ENCODE measurements around the gene MARCHF7. TPM values are rescaled to one million over a fixed set of nuclear protein-coding genes. Genes with fewer than 3 reads are reported as not detected.
"Not testable (repeated sequence)": the region's sequence is repeated elsewhere in the genome, so short reads cannot be mapped to it uniquely, and the experiment has no call there.

Gene MARCHF7
- total and polyA plus RNA-seq, 2 donors, result 80.1 to 118 TPM

DNA sequence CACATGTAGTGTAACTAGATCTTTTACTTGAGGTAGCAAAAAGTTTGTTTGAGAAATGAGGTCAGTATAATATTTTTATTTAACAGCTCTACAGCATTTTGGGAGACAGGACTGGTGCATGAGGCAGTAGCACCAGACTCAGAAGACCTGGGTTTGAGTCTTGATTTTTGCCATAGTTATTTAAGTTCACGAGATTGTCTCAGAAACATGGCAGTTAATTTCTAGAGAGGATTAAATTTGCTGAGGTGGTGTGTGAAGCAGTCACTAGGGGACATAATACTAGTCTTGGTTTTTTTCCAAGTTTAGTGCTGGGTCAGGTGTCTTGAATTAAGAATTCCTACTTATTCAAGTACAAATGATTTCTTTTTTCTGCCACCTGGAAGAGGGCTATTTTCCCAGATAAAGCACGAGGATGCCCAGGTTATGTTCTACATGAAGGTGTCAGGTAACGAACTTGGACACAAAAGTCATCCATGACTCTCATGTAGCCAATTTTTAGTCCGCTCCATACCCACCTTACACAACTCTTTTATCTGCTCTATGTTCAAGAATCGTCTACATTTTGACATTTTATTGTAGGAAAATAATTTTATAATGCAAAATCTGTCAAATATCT lies 1.4 kb downstream of the MARCHF7 start:
- Histone ChIP-seq H3K27ac (ENCODE audit: low read depth in 1 of 2, low read length in 1 of 2) (peak overlapping the region in 1 of 2 donors; percentile 100), H3K36me3 (ENCODE audit: control insufficient read depth in 2 of 2, insufficient read depth in 2 of 2, low read length in 1 of 2) (peaks cover 8 to 39% of the 10 kb centered on the region in 2 donors), H3K4me1 (ENCODE audit: control insufficient read depth in 2 of 2, insufficient read depth in 2 of 2, low read length in 2 of 2) (peaks cover 9 to 14% of the 10 kb centered on the region in 2 donors), H3K9me3 (ENCODE audit: control insufficient read depth in 2 of 2, insufficient read depth in 1 of 2, low read length in 1 of 2) (no peaks in the 10 kb centered on the region), H3K4me3 (ENCODE audit: low read length in 2 of 2) (peak overlapping the region; percentile 59 to 99), H3K27me3 (ENCODE audit: control insufficient read depth in 2 of 2, insufficient read depth in 1 of 2, low read length in 1 of 2) (no peaks in the 10 kb centered on the region)
- DNase-seq (ENCODE audit: low read depth in 6 of 9, low spot score in 9 of 9), result peak in 5 of 9 donors; percentile 10 to 42 (median 16)
- 52% methylated on average over 5 of the region's 5 CpGs for WGBS

DNA sequence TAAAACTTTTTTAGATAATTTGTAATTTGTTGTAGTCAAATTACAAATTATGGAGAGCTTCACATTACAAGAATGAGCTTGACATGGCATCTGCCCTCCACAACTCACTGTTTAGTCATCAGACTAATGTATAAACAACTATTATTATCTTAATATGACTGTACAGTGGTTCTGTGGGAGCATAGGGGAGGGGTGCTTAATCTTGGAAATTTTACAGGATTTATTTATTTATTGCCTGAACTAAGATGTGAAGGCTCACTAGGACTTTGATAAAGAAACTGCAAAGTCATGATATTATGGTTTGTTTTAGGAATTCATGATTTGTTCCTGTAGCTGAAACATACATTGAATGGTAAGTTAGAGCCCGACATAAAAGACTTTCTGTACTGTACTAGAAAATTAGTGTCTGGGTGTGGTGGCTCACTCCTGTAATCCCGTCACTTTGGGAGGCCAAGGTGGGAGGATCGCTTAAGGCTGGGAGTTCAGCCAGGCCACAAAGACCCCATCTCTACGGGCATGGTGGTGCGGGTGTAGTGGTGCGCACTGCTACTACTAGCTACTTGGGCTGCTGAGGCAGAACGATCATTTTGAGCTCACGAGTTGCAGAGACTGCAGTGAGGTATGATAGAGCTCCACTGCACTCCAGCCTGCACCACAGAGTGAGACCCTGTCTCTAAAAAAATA lies 2.1 kb downstream of the MARCHF7 start:
- WGBS, result 85% methylated on average over 8 of the region's 8 CpGs
- Histone ChIP-seq H3K4me3 (ENCODE audit: low read length in 2 of 2) (peak overlapping the region in 1 of 2 donors; percentile 59), H3K9me3 (ENCODE audit: control insufficient read depth in 2 of 2, insufficient read depth in 1 of 2, low read length in 1 of 2) (no peaks in the 10 kb centered on the region), H3K27ac (ENCODE audit: low read depth in 1 of 2, low read length in 1 of 2) (no peak overlapping the region), H3K36me3 (ENCODE audit: control insufficient read depth in 2 of 2, insufficient read depth in 2 of 2, low read length in 1 of 2) (peaks cover 8 to 45% of the 10 kb centered on the region in 2 donors), H3K27me3 (ENCODE audit: control insufficient read depth in 2 of 2, insufficient read depth in 1 of 2, low read length in 1 of 2) (no peaks in the 10 kb centered on the region), H3K4me1 (ENCODE audit: control insufficient read depth in 2 of 2, insufficient read depth in 2 of 2, low read length in 2 of 2) (peaks cover 9 to 14% of the 10 kb centered on the region in 2 donors)
- DNase-seq (ENCODE audit: low read depth in 6 of 9, low spot score in 9 of 9), result no peak

DNA sequence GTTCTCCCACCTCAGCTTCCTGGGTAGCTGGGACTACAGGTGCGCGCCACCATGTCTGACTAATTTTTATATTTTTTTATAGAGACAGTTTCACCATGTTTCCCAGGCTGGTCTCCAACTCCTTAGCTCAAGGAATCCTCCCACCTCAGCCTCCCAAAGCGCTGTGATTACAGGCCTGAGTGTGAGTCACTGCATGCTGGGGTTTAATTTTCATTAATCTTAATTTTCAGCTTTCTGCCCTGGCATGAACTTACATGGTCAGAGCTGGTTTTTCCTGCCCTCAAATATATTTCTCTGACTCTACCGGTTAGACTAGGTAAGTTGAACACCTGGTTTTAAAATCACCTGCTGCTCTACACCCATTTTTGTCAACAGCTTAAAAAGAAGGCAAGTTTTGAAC lies 3.1 kb downstream of the MARCHF7 start:
- no peak for DNase-seq (ENCODE audit: low read depth in 6 of 9, low spot score in 9 of 9)
- WGBS, result 97% methylated on average over 4 of the region's 4 CpGs
- Histone ChIP-seq H3K27ac (ENCODE audit: low read depth in 1 of 2, low read length in 1 of 2) (no peak overlapping the region), H3K4me3 (ENCODE audit: low read length in 2 of 2) (no peak overlapping the region), H3K4me1 (ENCODE audit: control insufficient read depth in 2 of 2, insufficient read depth in 2 of 2, low read length in 2 of 2) (peaks cover 9 to 14% of the 10 kb centered on the region in 2 donors), H3K27me3 (ENCODE audit: control insufficient read depth in 2 of 2, insufficient read depth in 1 of 2, low read length in 1 of 2) (no peaks in the 10 kb centered on the region), H3K9me3 (ENCODE audit: control insufficient read depth in 2 of 2, insufficient read depth in 1 of 2, low read length in 1 of 2) (no peaks in the 10 kb centered on the region), H3K36me3 (ENCODE audit: control insufficient read depth in 2 of 2, insufficient read depth in 2 of 2, low read length in 1 of 2) (peaks cover 8 to 56% of the 10 kb centered on the region in 2 donors)

DNA sequence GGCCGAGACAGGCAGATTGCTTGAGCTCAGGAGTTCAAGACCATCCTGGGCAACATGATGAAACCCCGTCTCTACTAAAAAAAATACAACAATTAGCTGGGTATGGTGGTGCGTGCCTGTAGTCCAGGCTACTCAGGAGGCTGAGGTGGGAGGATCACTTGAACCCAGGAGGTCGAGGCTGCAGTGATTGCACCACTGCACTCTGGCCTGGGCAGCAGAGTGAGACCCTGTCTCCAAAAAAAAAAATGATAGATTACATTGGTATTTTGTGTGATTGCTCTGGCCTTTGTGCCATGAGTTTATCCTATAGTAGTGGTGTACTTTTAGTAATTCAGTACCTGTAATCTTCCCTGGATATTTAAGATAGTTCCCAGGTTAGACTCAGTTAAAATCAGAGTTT lies 4.1 kb downstream of the MARCHF7 start:
- not testable (repeated sequence) for H3K9me3 ChIP-seq (ENCODE audit: control insufficient read depth in 2 of 2, insufficient read depth in 1 of 2, low read length in 1 of 2); H3K27me3 ChIP-seq (ENCODE audit: control insufficient read depth in 2 of 2, insufficient read depth in 1 of 2, low read length in 1 of 2); H3K4me3 ChIP-seq (ENCODE audit: low read length in 2 of 2); H3K27ac ChIP-seq (ENCODE audit: low read depth in 1 of 2, low read length in 1 of 2); DNase-seq (ENCODE audit: low read depth in 6 of 9, low spot score in 9 of 9)
- peaks cover 12 to 66% of the 10 kb centered on the region in 2 donors for H3K36me3 ChIP-seq (ENCODE audit: control insufficient read depth in 2 of 2, insufficient read depth in 2 of 2, low read length in 1 of 2)
- 98% methylated on average over 4 of the region's 4 CpGs for WGBS
- peaks cover 9 to 14% of the 10 kb centered on the region in 2 donors for H3K4me1 ChIP-seq (ENCODE audit: control insufficient read depth in 2 of 2, insufficient read depth in 2 of 2, low read length in 2 of 2)

DNA sequence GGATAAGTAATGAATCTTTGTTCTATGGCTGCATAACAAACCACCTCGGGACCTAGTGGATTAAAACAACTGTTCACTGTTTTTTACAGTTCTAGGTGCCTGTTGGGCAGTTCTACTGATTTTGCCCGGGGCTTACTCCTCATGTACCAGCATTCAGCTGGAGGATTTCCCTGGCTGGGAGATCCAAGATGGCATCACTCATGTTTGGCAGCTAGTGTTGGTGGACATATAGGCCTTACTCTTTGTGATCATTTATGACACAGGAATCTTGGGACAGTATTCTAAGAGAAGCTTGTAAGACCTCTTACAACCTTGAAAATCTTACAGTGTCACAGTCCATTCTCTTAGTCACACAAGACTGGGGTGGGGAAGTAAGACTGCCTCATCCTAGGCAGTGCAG lies 4.6 kb downstream of the MARCHF7 start:
- WGBS, result 98% methylated on average over 2 of the region's 2 CpGs
- peaks cover 9 to 14% of the 10 kb centered on the region in 2 donors for H3K4me1 ChIP-seq (ENCODE audit: control insufficient read depth in 2 of 2, insufficient read depth in 2 of 2, low read length in 2 of 2)
- H3K9me3 ChIP-seq (ENCODE audit: control insufficient read depth in 2 of 2, insufficient read depth in 1 of 2, low read length in 1 of 2), result no peaks in the 10 kb centered on the region
- H3K36me3 ChIP-seq (ENCODE audit: control insufficient read depth in 2 of 2, insufficient read depth in 2 of 2, low read length in 1 of 2), result peaks cover 12 to 67% of the 10 kb centered on the region in 2 donors
- no peak for DNase-seq (ENCODE audit: low read depth in 6 of 9, low spot score in 9 of 9)
- no peak overlapping the region for H3K4me3 ChIP-seq (ENCODE audit: low read length in 2 of 2)
- no peak overlapping the region for H3K27ac ChIP-seq (ENCODE audit: low read depth in 1 of 2, low read length in 1 of 2)
- H3K27me3 ChIP-seq (ENCODE audit: control insufficient read depth in 2 of 2, insufficient read depth in 1 of 2, low read length in 1 of 2), result no peaks in the 10 kb centered on the region

DNA sequence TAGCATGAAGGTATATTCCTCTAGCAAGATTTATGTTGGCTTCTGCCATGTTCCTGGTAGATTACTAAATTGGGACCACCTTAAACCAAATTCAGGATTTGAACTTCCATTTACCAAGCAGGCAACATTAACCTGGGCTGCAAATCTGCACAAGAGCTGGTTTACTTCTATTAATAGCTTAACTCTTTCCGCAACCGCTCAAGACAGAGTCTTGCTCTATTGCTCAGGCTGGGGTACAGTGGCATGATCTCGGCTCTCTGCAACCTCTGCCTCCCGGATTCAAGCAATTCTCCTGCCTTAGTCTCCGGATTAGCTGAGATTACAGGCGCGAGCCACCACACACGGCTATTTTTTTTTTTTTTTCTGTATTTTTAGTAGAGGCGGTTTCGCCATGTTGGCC lies 8.4 kb downstream of the MARCHF7 start:
- Histone ChIP-seq H3K9me3 (ENCODE audit: control insufficient read depth in 2 of 2, insufficient read depth in 1 of 2, low read length in 1 of 2) (no peaks in the 10 kb centered on the region), H3K4me3 (ENCODE audit: low read length in 2 of 2) (no peak overlapping the region), H3K27ac (ENCODE audit: low read depth in 1 of 2, low read length in 1 of 2) (no peak overlapping the region), H3K36me3 (ENCODE audit: control insufficient read depth in 2 of 2, insufficient read depth in 2 of 2, low read length in 1 of 2) (peaks cover 10 to 64% of the 10 kb centered on the region in 2 donors), H3K27me3 (ENCODE audit: control insufficient read depth in 2 of 2, insufficient read depth in 1 of 2, low read length in 1 of 2) (no peaks in the 10 kb centered on the region), H3K4me1 (ENCODE audit: control insufficient read depth in 2 of 2, insufficient read depth in 2 of 2, low read length in 2 of 2) (peaks cover 0 to 3% of the 10 kb centered on the region in 2 donors)
- 98% methylated on average over 10 of the region's 10 CpGs for WGBS
- DNase-seq (ENCODE audit: low read depth in 6 of 9, low spot score in 9 of 9), result no peak

DNA sequence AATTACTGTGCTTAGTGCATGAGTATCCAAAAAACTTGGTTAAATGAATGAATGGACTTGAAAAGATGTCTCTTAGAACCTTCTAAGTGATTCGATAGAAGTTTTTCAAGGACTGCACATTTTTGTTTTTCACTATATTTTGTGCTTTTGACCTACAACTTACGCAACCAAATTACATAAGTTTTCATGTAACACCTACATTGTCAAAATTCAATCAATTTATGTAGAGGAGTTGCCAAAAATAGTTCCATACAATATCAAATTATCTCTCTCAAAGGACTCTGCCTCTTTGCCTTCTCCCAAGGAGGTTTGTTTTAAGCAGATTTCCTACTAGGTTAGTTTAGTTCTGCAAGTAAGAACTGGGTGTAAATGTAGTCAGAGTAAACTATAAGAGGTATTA lies 10.3 kb downstream of the MARCHF7 start:
- Histone ChIP-seq H3K4me3 (ENCODE audit: low read length in 2 of 2) (no peak overlapping the region), H3K4me1 (ENCODE audit: control insufficient read depth in 2 of 2, insufficient read depth in 2 of 2, low read length in 2 of 2) (no peaks in the 10 kb centered on the region), H3K27me3 (ENCODE audit: control insufficient read depth in 2 of 2, insufficient read depth in 1 of 2, low read length in 1 of 2) (no peaks in the 10 kb centered on the region), H3K36me3 (ENCODE audit: control insufficient read depth in 2 of 2, insufficient read depth in 2 of 2, low read length in 1 of 2) (peaks cover 7 to 51% of the 10 kb centered on the region in 2 donors), H3K27ac (ENCODE audit: low read depth in 1 of 2, low read length in 1 of 2) (no peak overlapping the region), H3K9me3 (ENCODE audit: control insufficient read depth in 2 of 2, insufficient read depth in 1 of 2, low read length in 1 of 2) (no peaks in the 10 kb centered on the region)
- no peak for DNase-seq (ENCODE audit: low read depth in 6 of 9, low spot score in 9 of 9)
- WGBS, result 99% methylated on average over 2 of the region's 2 CpGs

DNA sequence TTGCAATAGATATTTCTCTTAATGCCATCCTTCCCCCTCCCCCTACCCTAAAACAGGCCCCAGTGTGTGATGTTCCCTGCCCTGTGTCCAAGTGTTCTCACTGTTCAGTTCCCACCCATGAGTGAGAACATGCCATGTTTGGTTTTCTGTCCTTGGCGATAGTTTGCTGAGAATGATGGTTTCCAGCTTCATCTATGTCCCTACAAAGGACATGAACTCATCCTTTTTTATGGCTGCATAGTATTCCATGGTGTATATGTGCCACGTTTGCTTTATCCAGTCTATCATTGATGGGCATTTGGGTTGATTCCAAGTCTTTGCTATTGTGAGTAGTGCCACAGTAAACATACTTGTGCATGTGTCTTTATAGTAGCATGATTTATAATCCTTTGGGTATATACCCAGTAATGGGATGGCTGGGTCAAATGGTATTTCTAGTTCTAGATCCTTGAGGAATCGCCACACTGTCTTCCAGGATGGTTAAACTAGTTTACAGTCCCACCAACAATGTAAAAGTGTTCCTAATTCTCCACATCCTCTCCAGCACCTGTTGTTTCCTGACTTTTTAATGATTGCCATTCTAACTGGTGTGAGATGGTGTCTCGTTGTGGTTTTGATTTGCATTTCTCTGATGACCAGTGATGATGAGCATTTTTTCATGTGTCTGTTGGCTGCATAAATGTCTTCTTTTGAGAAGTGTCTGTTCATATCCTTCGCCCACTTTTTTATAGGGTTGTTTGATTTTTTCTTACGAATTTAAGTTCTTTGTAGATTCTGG lies 12.7 kb downstream of the MARCHF7 start:
- H3K36me3 ChIP-seq (ENCODE audit: control insufficient read depth in 2 of 2, insufficient read depth in 2 of 2, low read length in 1 of 2), result peaks cover 7 to 41% of the 10 kb centered on the region in 2 donors
- not testable (repeated sequence) for H3K27me3 ChIP-seq (ENCODE audit: control insufficient read depth in 2 of 2, insufficient read depth in 1 of 2, low read length in 1 of 2); H3K4me1 ChIP-seq (ENCODE audit: control insufficient read depth in 2 of 2, insufficient read depth in 2 of 2, low read length in 2 of 2); H3K9me3 ChIP-seq (ENCODE audit: control insufficient read depth in 2 of 2, insufficient read depth in 1 of 2, low read length in 1 of 2); H3K4me3 ChIP-seq (ENCODE audit: low read length in 2 of 2); DNase-seq (ENCODE audit: low read depth in 6 of 9, low spot score in 9 of 9); H3K27ac ChIP-seq (ENCODE audit: low read depth in 1 of 2, low read length in 1 of 2)
- WGBS, result 86% methylated on average over 6 of the region's 6 CpGs

DNA sequence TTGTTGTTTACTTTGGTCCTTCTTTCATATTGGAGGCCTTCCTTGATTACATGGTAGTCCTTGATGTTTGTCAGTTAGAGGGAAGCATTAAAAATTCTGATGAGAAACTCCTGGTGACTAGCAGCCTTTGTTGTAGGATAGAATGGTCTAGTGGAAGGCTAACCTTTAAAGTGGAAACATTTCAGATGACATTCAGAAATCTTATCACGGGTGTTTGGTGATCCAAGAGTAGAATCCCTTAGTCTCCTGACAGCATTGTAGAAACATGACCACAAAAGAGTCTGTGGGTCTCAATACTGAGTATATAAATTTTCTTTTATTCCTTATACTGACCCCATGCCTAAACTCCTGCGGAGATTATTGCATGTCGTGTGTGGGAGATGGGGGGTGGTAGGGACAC lies 13.4 kb downstream of the MARCHF7 start:
- DNase-seq (ENCODE audit: low read depth in 6 of 9, low spot score in 9 of 9), result no peak
- Histone ChIP-seq H3K27ac (ENCODE audit: low read depth in 1 of 2, low read length in 1 of 2) (no peak overlapping the region), H3K4me3 (ENCODE audit: low read length in 2 of 2) (no peak overlapping the region), H3K9me3 (ENCODE audit: control insufficient read depth in 2 of 2, insufficient read depth in 1 of 2, low read length in 1 of 2) (no peaks in the 10 kb centered on the region), H3K27me3 (ENCODE audit: control insufficient read depth in 2 of 2, insufficient read depth in 1 of 2, low read length in 1 of 2) (no peaks in the 10 kb centered on the region), H3K36me3 (ENCODE audit: control insufficient read depth in 2 of 2, insufficient read depth in 2 of 2, low read length in 1 of 2) (peaks cover 6 to 40% of the 10 kb centered on the region in 2 donors), H3K4me1 (ENCODE audit: control insufficient read depth in 2 of 2, insufficient read depth in 2 of 2, low read length in 2 of 2) (no peaks in the 10 kb centered on the region)
- over 99% methylated on average over 3 of the region's 3 CpGs for WGBS
